ENCODE results near the gene CX3CR1. TPM values are rescaled to one million over a fixed set of nuclear protein-coding genes. Genes with fewer than 3 reads are reported as not detected.

The CX3CR1 gene
- total and polyA plus RNA-seq, 2 donors (not counting 1 experiment from before 2014, with no cell fraction given) = 0.16 to 0.27 TPM

DNA sequence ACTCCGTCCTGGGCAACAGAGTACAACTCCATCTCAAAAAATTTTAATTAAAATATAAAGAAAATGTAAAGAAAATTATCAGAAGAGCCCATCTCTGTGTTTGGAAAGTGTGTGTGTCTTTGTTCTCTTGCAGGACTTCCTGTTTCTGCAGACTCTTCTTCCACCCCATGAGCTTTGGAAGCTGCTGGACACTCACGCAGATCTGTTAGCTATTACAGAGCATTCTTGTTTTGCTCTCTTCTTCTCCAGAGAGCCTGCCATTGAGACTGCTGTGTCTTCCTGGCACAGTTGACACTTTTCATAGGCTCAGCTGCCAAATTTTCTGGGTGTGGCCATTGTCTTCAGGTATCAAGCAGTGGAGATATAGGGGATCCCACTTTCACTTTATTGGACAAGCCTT lies 43.7 kb upstream of the CX3CR1 start:
- CTCF ChIA-PET = no interaction called here
- Histone ChIP-seq H3K4me2 (replicated peaks; ENCODE audit: low read depth, low read length, poor library complexity, severe bottlenecking) (no peak overlapping the region), H4K20me1 (ENCODE audit: control insufficient read depth, insufficient read depth, low read length, poor library complexity, severe bottlenecking) (no peaks in the 10 kb centered on the region), H3K9me3 (ENCODE audit: control extremely low read depth in 1 of 3, control insufficient read depth in 2 of 3, insufficient read depth in 1 of 3, low read length in 2 of 3) (no peaks in the 10 kb centered on the region), H2AFZ (ENCODE audit: insufficient read depth, low read depth, low read length, poor library complexity, severe bottlenecking) (no peak overlapping the region), H3K27ac (ENCODE audit: low read length in 2 of 2) (no peak overlapping the region), H3K4me3 (ENCODE audit: control extremely low read depth in 1 of 5, extremely low read depth in 1 of 5, insufficient read depth in 1 of 5, low read depth in 2 of 5, low read length in 4 of 5) (no peak overlapping the region), H3K79me2 (ENCODE audit: control insufficient read depth, insufficient read depth, low read length) (no peaks in the 10 kb centered on the region), H3K36me3 (replicated peaks in 1 of 2; ENCODE audit: control extremely low read depth in 1 of 2, control insufficient read depth in 1 of 2, extremely low read depth in 1 of 2, insufficient read depth in 2 of 2, low read length in 1 of 2) (no peaks in the 10 kb centered on the region), H3K27me3 (replicated peaks in 1 of 4; ENCODE audit: control extremely low read depth in 1 of 4, control insufficient read depth in 3 of 4, insufficient read depth in 4 of 4, low read length in 3 of 4) (peaks cover 0 to 4% (median 0%) of the 10 kb centered on the region in 4 experiments), H3K9ac (ENCODE audit: low read length) (no peak overlapping the region), H3K4me1 (ENCODE audit: control insufficient read depth in 2 of 2, insufficient read depth in 2 of 2, low read length in 2 of 2) (no peaks in the 10 kb centered on the region)
- no peak overlapping the region for H3K4me3 Mint-ChIP-seq
- H3K4me1 Mint-ChIP-seq = peaks cover 5% of the 10 kb centered on the region
- POLR2A ChIA-PET = no interaction called here
- no peak for DNase-seq
- ATAC-seq (ENCODE audit: low read depth) = no peak
- TF ChIP-seq EZH2 (IDR thresholded peaks at IDR 0.05; ENCODE audit: borderline replicate concordance, insufficient read depth, low read depth, low read length, poor library complexity, severe bottlenecking) (no peak), CTCF (IDR thresholded peaks at IDR 0.05) (no peak)
- H3K27me3 Mint-ChIP-seq = peaks cover 9% of the 10 kb centered on the region
- H3K9me3 Mint-ChIP-seq (ENCODE audit: insufficient read depth) = no peaks in the 10 kb centered on the region
- no CpG with 5 or more reads among the region's 2 CpGs for WGBS (ENCODE audit: insufficient coverage)
- intact Hi-C loops (cut with micrococcal nuclease) = no loop called here
- H3K27ac Mint-ChIP-seq = no peak overlapping the region

DNA sequence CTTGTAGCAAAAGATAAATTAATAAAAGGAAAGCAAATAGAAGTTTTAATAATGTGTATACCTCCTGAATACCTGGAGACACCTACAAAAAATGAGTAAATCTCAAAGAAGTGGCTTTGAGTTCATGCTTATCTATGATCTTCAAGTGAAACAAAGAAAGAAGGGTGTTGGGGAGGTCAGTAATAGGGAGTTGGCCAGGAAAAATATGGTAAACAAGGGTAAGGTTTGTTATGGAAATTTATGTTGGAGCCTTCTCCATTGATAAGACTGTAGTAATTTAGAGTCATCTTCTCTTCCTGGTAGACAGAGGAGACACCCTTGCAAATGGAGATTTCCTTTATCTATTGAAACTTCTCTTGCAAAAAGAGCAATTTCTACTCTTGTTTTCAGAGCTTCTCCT lies 43.1 kb upstream of the CX3CR1 start:
- no peak overlapping the region for H3K27ac Mint-ChIP-seq
- no peaks in the 10 kb centered on the region for H3K36me3 ChIP-seq (replicated peaks in 1 of 2; ENCODE audit: control extremely low read depth in 1 of 2, control insufficient read depth in 1 of 2, extremely low read depth in 1 of 2, insufficient read depth in 2 of 2, low read length in 1 of 2)

More for the DNA sequence above, 43.1 kb upstream of the CX3CR1 start:
- no peak overlapping the region for H3K4me3 Mint-ChIP-seq
- no peaks in the 10 kb centered on the region for H3K9me3 ChIP-seq (ENCODE audit: control extremely low read depth in 1 of 3, control insufficient read depth in 2 of 3, insufficient read depth in 1 of 3, low read length in 2 of 3)
- CTCF ChIA-PET = no interaction called here
- H3K27me3 ChIP-seq (replicated peaks in 1 of 4; ENCODE audit: control extremely low read depth in 1 of 4, control insufficient read depth in 3 of 4, insufficient read depth in 4 of 4, low read length in 3 of 4) = peaks cover 0 to 4% (median 0%) of the 10 kb centered on the region in 4 experiments
- H3K4me3 ChIP-seq (ENCODE audit: control extremely low read depth in 1 of 5, extremely low read depth in 1 of 5, insufficient read depth in 1 of 5, low read depth in 2 of 5, low read length in 4 of 5) = no peak overlapping the region
- DNase-seq = no peak
- intact Hi-C loops (cut with micrococcal nuclease) = no loop called here
- no peaks in the 10 kb centered on the region for H4K20me1 ChIP-seq (ENCODE audit: control insufficient read depth, insufficient read depth, low read length, poor library complexity, severe bottlenecking)
- POLR2A ChIA-PET = no interaction called here
- no peak overlapping the region for H2AFZ ChIP-seq (ENCODE audit: insufficient read depth, low read depth, low read length, poor library complexity, severe bottlenecking)
- no peaks in the 10 kb centered on the region for H3K9me3 Mint-ChIP-seq (ENCODE audit: insufficient read depth)
- TF ChIP-seq EZH2 (IDR thresholded peaks at IDR 0.05; ENCODE audit: borderline replicate concordance, insufficient read depth, low read depth, low read length, poor library complexity, severe bottlenecking) (no peak), CTCF (IDR thresholded peaks at IDR 0.05) (no peak)
- no peak overlapping the region for H3K27ac ChIP-seq (ENCODE audit: low read length in 2 of 2)
- peaks cover 3% of the 10 kb centered on the region for H3K4me1 Mint-ChIP-seq
- no peak overlapping the region for H3K9ac ChIP-seq (ENCODE audit: low read length)
- no peak overlapping the region for H3K4me2 ChIP-seq (replicated peaks; ENCODE audit: low read depth, low read length, poor library complexity, severe bottlenecking)
- no peaks in the 10 kb centered on the region for H3K79me2 ChIP-seq (ENCODE audit: control insufficient read depth, insufficient read depth, low read length)
- ATAC-seq (ENCODE audit: low read depth) = no peak
- peaks cover 12% of the 10 kb centered on the region for H3K27me3 Mint-ChIP-seq
- no peaks in the 10 kb centered on the region for H3K4me1 ChIP-seq (ENCODE audit: control insufficient read depth in 2 of 2, insufficient read depth in 2 of 2, low read length in 2 of 2)

Data from B cell (primary cell).